Hepatocyte (in vitro differentiated cells): ENCODE measurements around the gene SOS1. TPM values are rescaled to one million over a fixed set of nuclear protein-coding genes. Genes with fewer than 3 reads are reported as not detected.

ENCODE experiments used
- DNase-seq: peaks from one replicate; pipeline ENCODE4 v3.0.0-alpha.2; 2016; ENCODE audit warnings: low spot score
- H2AFZ ChIP-seq: fragments of 200-600 bp; sonication (generic); 2 replicates; pipeline ENCODE4 v1.6.0; 2016; ENCODE audit warnings: antibody characterized with exemption, mild to moderate bottlenecking
- H3K27ac ChIP-seq: fragments of 200-600 bp; sonication (generic); 2 replicates; pipeline ENCODE4 v1.5.1; 2016; ENCODE audit warnings: mild to moderate bottlenecking
- H3K27me3 ChIP-seq: fragments of 200-600 bp; sonication (generic); 2 replicates; pipeline ENCODE4 v1.6.1; 2016
- H3K36me3 ChIP-seq: fragments of 200-600 bp; sonication (generic); replicated peaks from 2 replicates; pipeline ENCODE4 v1.5.1; 2016; ENCODE audit warnings: low read depth; ENCODE audit not compliant: insufficient read depth
- H3K4me1 ChIP-seq: fragments of 200-600 bp; sonication (generic); 2 replicates; pipeline ENCODE4 v1.5.1; 2016; ENCODE audit warnings: mild to moderate bottlenecking, moderate library complexity; ENCODE audit not compliant: insufficient read depth
- H3K4me2 ChIP-seq: fragments of 200-600 bp; sonication (generic); 2 replicates; pipeline ENCODE4 v1.6.0; 2016
- H3K4me3 ChIP-seq: fragments of 200-600 bp; sonication (generic); 2 replicates; pipeline ENCODE4 v1.5.1; 2016; ENCODE audit warnings: mild to moderate bottlenecking
- H3K79me2 ChIP-seq: fragments of 200-600 bp; sonication (generic); 2 replicates; pipeline ENCODE4 v1.6.0; 2017; ENCODE audit warnings: mild to moderate bottlenecking
- H3K9me2 ChIP-seq: fragments of 200-600 bp; sonication (generic); replicated peaks from 2 replicates; pipeline ENCODE4 v1.6.0; 2017; ENCODE audit warnings: mild to moderate bottlenecking; ENCODE audit not compliant: insufficient read depth
- H3K9me3 ChIP-seq: fragments of 200-600 bp; sonication (generic); 2 replicates; pipeline ENCODE4 v1.5.1; 2016; ENCODE audit warnings: low read depth, mild to moderate bottlenecking
- H4K20me1 ChIP-seq: fragments of 200-600 bp; sonication (generic); 2 replicates; pipeline ENCODE4 v1.6.0; 2016; ENCODE audit warnings: mild to moderate bottlenecking; ENCODE audit not compliant: insufficient read depth, poor library complexity, severe bottlenecking
- EZH2 ChIP-seq: fragments of 200-600 bp; sonication (generic); IDR thresholded peaks from 2 replicates; pipeline ENCODE4 v1.6.1; 2016; ENCODE audit warnings: antibody characterized with exemption, mild to moderate bottlenecking, borderline replicate concordance
- EZH2phosphoT487 ChIP-seq: fragments of 200-600 bp; sonication (generic); IDR thresholded peaks from one replicate; pipeline ENCODE4 v1.6.1; 2018; ENCODE audit warnings: antibody characterized with exemption, mild to moderate bottlenecking, low read depth, moderate library complexity; ENCODE audit not compliant: unreplicated experiment, severe bottlenecking
- WGBS: methylation state at CpG from one replicate; pipeline ENCODE4 v1.1.6; 2016; ENCODE audit warnings: low lambda C conversion rate; ENCODE audit errors: missing lambda C conversion rate; 5-methylcytosine and 5-hydroxymethylcytosine counted together
- polyA plus RNA-seq: library from polyadenylated mRNA; unstranded; fragments of >200 nt; fragmentation: Nextera tagmentation; extraction: Ambion mirVana; gene quantifications from 2 replicates; pipeline ENCODE4 v1.2.1, GENCODE V29; 2016
- total RNA-seq: library from RNA; depleted of rRNA; stranded (reverse); fragments of >200 nt; gene quantifications from 2 replicates; pipeline ENCODE4 v1.2.3, GENCODE V29; 2014
- TF ChIP-seq, protein P1 (sequence below): fragments of 200-600 bp; sonication (generic); IDR thresholded peaks from 2 replicates; pipeline ENCODE4 v1.5.1; 2016; ENCODE audit warnings: antibody characterized with exemption, mild to moderate bottlenecking; ENCODE audit not compliant: poor library complexity

SOS1 gene
- total and polyA plus RNA-seq, 2 experiments from 2014 or later: 11.9 to 48.4 TPM

DNA sequence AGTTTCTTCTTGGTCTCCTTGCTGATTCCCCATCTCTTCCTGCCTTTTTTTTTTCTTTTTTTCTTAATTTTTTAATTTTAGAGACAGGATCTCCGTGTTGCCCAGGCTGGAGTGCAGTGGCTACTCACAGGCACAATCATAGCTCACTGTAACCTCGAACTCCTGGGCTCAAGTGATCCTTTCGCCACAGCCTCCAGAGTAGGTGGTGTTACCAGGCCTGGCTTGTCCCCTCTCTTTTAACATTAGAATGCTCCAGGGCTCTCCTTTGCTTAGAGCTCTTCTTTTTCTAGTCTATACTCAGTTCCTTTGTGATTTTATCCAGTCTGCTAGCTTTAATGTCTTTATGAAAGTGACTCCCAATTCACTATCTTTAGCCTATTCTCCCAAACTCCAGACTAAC, 141.9 kb downstream of the SOS1 start:
- Histone ChIP-seq H3K4me2 (no peak overlapping the region), H3K9me2 (no peaks in the 10 kb centered on the region), H2AFZ (no peak overlapping the region), H3K27ac (no peak overlapping the region), H3K36me3 (no peaks in the 10 kb centered on the region), H3K4me3 (no peak overlapping the region), H4K20me1 (no peaks in the 10 kb centered on the region), H3K79me2 (no peaks in the 10 kb centered on the region), H3K9me3 (no peaks in the 10 kb centered on the region), H3K27me3 (no peaks in the 10 kb centered on the region), H3K4me1 (no peaks in the 10 kb centered on the region)
- no peak for TF ChIP-seq EZH2phosphoT487
- TF ChIP-seq EZH2: no peak
- TF ChIP-seq, protein P1, sequence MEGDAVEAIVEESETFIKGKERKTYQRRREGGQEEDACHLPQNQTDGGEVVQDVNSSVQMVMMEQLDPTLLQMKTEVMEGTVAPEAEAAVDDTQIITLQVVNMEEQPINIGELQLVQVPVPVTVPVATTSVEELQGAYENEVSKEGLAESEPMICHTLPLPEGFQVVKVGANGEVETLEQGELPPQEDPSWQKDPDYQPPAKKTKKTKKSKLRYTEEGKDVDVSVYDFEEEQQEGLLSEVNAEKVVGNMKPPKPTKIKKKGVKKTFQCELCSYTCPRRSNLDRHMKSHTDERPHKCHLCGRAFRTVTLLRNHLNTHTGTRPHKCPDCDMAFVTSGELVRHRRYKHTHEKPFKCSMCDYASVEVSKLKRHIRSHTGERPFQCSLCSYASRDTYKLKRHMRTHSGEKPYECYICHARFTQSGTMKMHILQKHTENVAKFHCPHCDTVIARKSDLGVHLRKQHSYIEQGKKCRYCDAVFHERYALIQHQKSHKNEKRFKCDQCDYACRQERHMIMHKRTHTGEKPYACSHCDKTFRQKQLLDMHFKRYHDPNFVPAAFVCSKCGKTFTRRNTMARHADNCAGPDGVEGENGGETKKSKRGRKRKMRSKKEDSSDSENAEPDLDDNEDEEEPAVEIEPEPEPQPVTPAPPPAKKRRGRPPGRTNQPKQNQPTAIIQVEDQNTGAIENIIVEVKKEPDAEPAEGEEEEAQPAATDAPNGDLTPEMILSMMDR: no peak
- 83% methylated on average over 3 of the region's 3 CpGs for WGBS
- no peak for DNase-seq

DNA sequence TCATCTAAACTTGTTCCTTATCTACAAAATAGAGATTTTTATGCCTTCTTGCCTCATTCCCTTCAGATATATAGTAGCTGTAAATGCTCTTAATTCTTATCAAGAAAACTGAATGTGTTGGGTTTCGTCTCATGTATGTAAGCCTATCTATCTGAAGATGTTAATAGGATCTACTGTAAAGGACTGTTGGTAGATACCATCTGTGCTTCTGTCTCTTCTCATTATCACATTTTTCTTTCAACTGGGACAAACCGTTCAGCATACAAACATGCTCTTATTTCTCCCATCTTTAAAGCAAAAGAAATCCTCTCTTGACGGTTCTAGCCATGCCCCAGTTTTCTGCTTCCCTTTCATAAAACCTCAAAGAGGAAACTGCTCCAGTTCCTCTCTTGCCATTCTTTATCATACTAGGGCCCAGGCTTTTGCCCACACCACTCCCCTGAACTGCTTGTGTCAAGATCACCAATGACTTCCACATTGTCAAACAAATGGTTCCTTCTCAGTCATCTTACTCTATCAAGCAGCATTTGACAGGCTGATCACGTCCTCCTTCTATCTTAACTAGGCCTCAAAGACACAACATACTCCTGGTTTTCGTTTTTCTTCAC, 142.5 kb downstream of the SOS1 start:
- WGBS: 64% methylated on average over 5 of the region's 5 CpGs
- H3K4me3 ChIP-seq: no peak overlapping the region
- H3K27me3 ChIP-seq: no peaks in the 10 kb centered on the region
- no peaks in the 10 kb centered on the region for H3K79me2 ChIP-seq
- DNase-seq: no peak
- H3K4me2 ChIP-seq: no peak overlapping the region
- H3K9me2 ChIP-seq: no peaks in the 10 kb centered on the region
- no peaks in the 10 kb centered on the region for H4K20me1 ChIP-seq
- no peaks in the 10 kb centered on the region for H3K9me3 ChIP-seq
- H3K36me3 ChIP-seq: no peaks in the 10 kb centered on the region
- H2AFZ ChIP-seq: no peak overlapping the region
- H3K4me1 ChIP-seq: no peaks in the 10 kb centered on the region
- TF ChIP-seq EZH2 (no peak), EZH2phosphoT487 (no peak)
- TF ChIP-seq, protein P1: no peak
- H3K27ac ChIP-seq: no peak overlapping the region

DNA sequence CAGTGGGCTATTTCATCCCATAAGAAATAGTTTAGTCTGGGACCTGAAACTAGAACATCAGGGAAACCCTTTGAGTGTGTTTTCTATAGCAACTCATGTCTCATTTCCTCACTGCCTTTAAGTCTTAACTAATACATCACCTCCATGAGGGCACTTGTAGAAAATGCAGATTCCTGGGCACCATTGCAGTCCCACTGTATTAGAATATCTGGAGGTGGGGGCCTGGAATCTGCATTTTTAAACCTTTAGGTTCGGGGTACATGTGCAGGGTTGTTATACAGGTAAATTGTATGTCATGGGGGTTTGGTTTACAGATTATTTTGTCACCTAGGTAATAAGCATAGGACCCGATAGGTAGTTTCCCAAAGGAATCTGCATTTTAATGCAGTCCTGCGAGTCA, 143.8 kb downstream of the SOS1 start:
- no peaks in the 10 kb centered on the region for H4K20me1 ChIP-seq
- WGBS: 98% methylated on average over 3 of the region's 3 CpGs
- DNase-seq: no peak
- no peaks in the 10 kb centered on the region for H3K27me3 ChIP-seq
- no peak for TF ChIP-seq EZH2
- TF ChIP-seq EZH2phosphoT487: no peak
- TF ChIP-seq, protein P1: no peak
- H3K4me3 ChIP-seq: no peak overlapping the region
- H3K4me1 ChIP-seq: peaks cover 3% of the 10 kb centered on the region
- H3K27ac ChIP-seq: no peak overlapping the region
- no peak overlapping the region for H3K4me2 ChIP-seq
- H2AFZ ChIP-seq: no peak overlapping the region
- H3K9me2 ChIP-seq: no peaks in the 10 kb centered on the region
- no peaks in the 10 kb centered on the region for H3K9me3 ChIP-seq
- H3K36me3 ChIP-seq: no peaks in the 10 kb centered on the region
- no peaks in the 10 kb centered on the region for H3K79me2 ChIP-seq

DNA sequence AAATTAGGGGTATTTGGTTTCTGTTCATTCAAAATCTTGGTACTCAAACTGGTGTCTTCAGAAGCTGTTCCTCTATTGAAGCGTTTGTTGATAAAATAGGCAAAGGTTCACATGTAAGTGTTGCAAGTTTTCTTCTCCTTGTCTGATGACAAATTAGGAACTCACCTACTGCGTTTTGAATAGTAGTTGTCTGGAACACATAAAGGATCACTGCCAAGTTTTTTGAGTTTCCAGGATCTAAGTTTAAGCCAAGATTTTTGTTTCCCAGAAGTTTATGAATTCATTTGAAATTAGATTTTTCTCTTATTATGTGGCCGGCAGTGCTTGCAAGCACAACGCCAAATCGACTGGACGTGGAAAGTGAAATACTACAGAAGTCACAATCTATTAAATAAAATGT, 145.8 kb downstream of the SOS1 start:
- no peak for DNase-seq
- H3K27ac ChIP-seq: no peak overlapping the region
- no peaks in the 10 kb centered on the region for H3K9me3 ChIP-seq
- no peak overlapping the region for H3K4me3 ChIP-seq
- H3K4me2 ChIP-seq: no peak overlapping the region
- H3K9me2 ChIP-seq: no peaks in the 10 kb centered on the region
- no peaks in the 10 kb centered on the region for H3K36me3 ChIP-seq
- 80% methylated on average over 6 of the region's 6 CpGs for WGBS
- H4K20me1 ChIP-seq: no peaks in the 10 kb centered on the region
- TF ChIP-seq, protein P1: no peak
- TF ChIP-seq EZH2phosphoT487: no peak
- TF ChIP-seq EZH2: no peak
- no peaks in the 10 kb centered on the region for H3K27me3 ChIP-seq
- H2AFZ ChIP-seq: no peak overlapping the region
- no peaks in the 10 kb centered on the region for H3K79me2 ChIP-seq
- H3K4me1 ChIP-seq: peaks cover 3% of the 10 kb centered on the region
